ENCODE measurements around the gene HOTAIR. TPM values are rescaled to one million over a fixed set of nuclear protein-coding genes. Genes with fewer than 3 reads are reported as not detected.

Gene HOTAIR
- total RNA-seq, 1 donor from 2014 or later, result not detected

GRCh38 chr12:54011665-54012532, 37.1 kb upstream of the HOTAIR start:
- Histone ChIP-seq H3K79me2 (ENCODE audit: insufficient read depth, low read length) (no peaks in the 10 kb centered on the region), H3K36me3 (ENCODE audit: insufficient read depth, low read length) (no peaks in the 10 kb centered on the region), H3K9ac (ENCODE audit: low read length) (no peak overlapping the region), H3K4me1 (ENCODE audit: insufficient read depth, low read length) (no peaks in the 10 kb centered on the region), H4K20me1 (ENCODE audit: insufficient read depth, low read length) (no peaks in the 10 kb centered on the region), H3K27me3 (ENCODE audit: insufficient read depth, low read length) (peaks cover 90% of the 10 kb centered on the region), H2AFZ (ENCODE audit: low read depth, low read length) (no peak overlapping the region), H3K9me3 (ENCODE audit: insufficient read depth, low read depth, low read length) (no peaks in the 10 kb centered on the region), H3K4me2 (ENCODE audit: low read length) (no peak overlapping the region), H3K27ac (ENCODE audit: low read depth, low read length) (no peak overlapping the region), H3K4me3 (ENCODE audit: insufficient read depth, low read depth, low read length) (no peak overlapping the region)
- no peaks in the 10 kb centered on the region for H3K36me3 Mint-ChIP-seq (ENCODE audit: low read depth, unreplicated experiment)
- H3K27me3 Mint-ChIP-seq (ENCODE audit: low read depth, unreplicated experiment), result peaks cover 89% of the 10 kb centered on the region
- no peak for DNase-seq (ENCODE audit: low read depth)
- H3K27ac Mint-ChIP-seq (ENCODE audit: unreplicated experiment), result no peak overlapping the region
- H3K9me3 Mint-ChIP-seq (ENCODE audit: unreplicated experiment), result peaks cover 11% of the 10 kb centered on the region
- FAIRE-seq, result no peak
- TF ChIP-seq CTCF (IDR thresholded peaks at IDR 0.05; ENCODE audit: insufficient read depth, low read depth, low read length) (no peak), EZH2 (IDR thresholded peaks at IDR 0.05; ENCODE audit: insufficient read depth, low read length) (no peak)
- no peak overlapping the region for H3K4me3 Mint-ChIP-seq (ENCODE audit: unreplicated experiment)
- H3K4me1 Mint-ChIP-seq (ENCODE audit: low read depth, unreplicated experiment), result no peaks in the 10 kb centered on the region

- Histone ChIP-seq H3K27me3 (ENCODE audit: insufficient read depth, low read length) (peaks cover 92% of the 10 kb centered on the region), H3K27ac (ENCODE audit: low read depth, low read length) (no peak overlapping the region), H3K4me2 (ENCODE audit: low read length) (no peak overlapping the region), H3K9me3 (ENCODE audit: insufficient read depth, low read depth, low read length) (no peaks in the 10 kb centered on the region), H2AFZ (ENCODE audit: low read depth, low read length) (no peak overlapping the region), H3K4me1 (ENCODE audit: insufficient read depth, low read length) (peaks cover 3% of the 10 kb centered on the region), H4K20me1 (ENCODE audit: insufficient read depth, low read length) (no peaks in the 10 kb centered on the region), H3K36me3 (ENCODE audit: insufficient read depth, low read length) (no peaks in the 10 kb centered on the region), H3K79me2 (ENCODE audit: insufficient read depth, low read length) (no peaks in the 10 kb centered on the region), H3K4me3 (ENCODE audit: insufficient read depth, low read depth, low read length) (no peak overlapping the region), H3K9ac (ENCODE audit: low read length) (no peak overlapping the region)
- FAIRE-seq, result no peak
- Mint-ChIP-seq H3K9me3 (ENCODE audit: unreplicated experiment) (peaks cover 11% of the 10 kb centered on the region), H3K27ac (ENCODE audit: unreplicated experiment) (no peak overlapping the region), H3K4me1 (ENCODE audit: low read depth, unreplicated experiment) (no peaks in the 10 kb centered on the region), H3K4me3 (ENCODE audit: unreplicated experiment) (no peak overlapping the region), H3K36me3 (ENCODE audit: low read depth, unreplicated experiment) (no peaks in the 10 kb centered on the region), H3K27me3 (ENCODE audit: low read depth, unreplicated experiment) (peaks cover 92% of the 10 kb centered on the region)
- TF ChIP-seq EZH2 (IDR thresholded peaks at IDR 0.05; ENCODE audit: insufficient read depth, low read length), result no peak
- TF ChIP-seq CTCF (IDR thresholded peaks at IDR 0.05; ENCODE audit: insufficient read depth, low read depth, low read length), result no peak
- no peak for DNase-seq (ENCODE audit: low read depth)
Measured at GRCh38 chr12:54010972-54011664, 36.4 kb upstream of the HOTAIR start.

Measured in astrocyte (in vitro differentiated cells and primary cell).